ENCODE results near the gene PTPRK. TPM values are rescaled to one million over a fixed set of nuclear protein-coding genes. Genes with fewer than 3 reads are reported as not detected.

Gene PTPRK
- total and polyA plus RNA-seq, 2 of the 13 experiments (the other 11 are each of a cell fraction or from before 2014, with no cell fraction given): 43.6 to 98.3 TPM

DNA sequence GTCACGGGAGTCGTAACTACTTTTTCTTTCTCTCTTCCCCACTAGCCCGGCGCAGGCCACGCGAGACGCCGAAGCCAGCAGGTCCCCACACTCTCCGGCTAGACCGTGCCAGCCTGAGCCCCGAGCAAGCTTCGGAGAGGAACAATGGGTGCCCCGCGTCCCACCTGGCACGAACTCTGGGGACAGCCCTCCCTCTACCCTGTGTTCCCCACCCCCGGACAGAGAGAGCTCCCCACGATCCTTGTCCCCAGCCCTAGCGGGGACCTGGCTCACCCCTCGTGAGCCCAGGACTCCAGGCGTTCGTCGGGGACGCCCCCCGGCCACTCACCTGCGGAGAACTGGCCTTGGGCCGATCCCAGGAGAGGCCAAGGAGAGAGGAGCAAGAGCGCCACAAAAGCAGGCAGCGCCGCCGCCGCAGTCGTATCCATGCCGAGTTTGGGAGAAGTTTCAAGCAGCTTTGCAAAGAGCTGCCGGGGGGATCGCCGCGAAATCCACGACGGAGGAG, 416 bp downstream of the PTPRK start (continued):
- no peak for TF ChIP-seq ZNF547 (CRISPR knock-in tag; IDR thresholded peaks at IDR 0.05)
- peak; percentile 94; the same call in 1 of the 2 replicates for TF ChIP-seq KAT7 (CRISPR knock-in tag; IDR thresholded peaks at IDR 0.05; ENCODE audit: borderline replicate concordance)
- TF ChIP-seq, protein P1, sequence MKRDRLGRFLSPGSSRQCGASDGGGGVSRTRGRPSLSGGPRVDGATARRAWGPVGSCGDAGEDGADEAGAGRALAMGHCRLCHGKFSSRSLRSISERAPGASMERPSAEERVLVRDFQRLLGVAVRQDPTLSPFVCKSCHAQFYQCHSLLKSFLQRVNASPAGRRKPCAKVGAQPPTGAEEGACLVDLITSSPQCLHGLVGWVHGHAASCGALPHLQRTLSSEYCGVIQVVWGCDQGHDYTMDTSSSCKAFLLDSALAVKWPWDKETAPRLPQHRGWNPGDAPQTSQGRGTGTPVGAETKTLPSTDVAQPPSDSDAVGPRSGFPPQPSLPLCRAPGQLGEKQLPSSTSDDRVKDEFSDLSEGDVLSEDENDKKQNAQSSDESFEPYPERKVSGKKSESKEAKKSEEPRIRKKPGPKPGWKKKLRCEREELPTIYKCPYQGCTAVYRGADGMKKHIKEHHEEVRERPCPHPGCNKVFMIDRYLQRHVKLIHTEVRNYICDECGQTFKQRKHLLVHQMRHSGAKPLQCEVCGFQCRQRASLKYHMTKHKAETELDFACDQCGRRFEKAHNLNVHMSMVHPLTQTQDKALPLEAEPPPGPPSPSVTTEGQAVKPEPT (CRISPR knock-in tag; IDR thresholded peaks at IDR 0.05; ENCODE audit: low read depth): no peak
- peak; percentile 40 for TF ChIP-seq PTBP1 (IDR thresholded peaks at IDR 0.05; ENCODE audit: low read depth, low read length, poor library complexity, severe bottlenecking)
- TF ChIP-seq SIN3B (IDR thresholded peaks at IDR 0.05; ENCODE audit: low read length): no peak
- TF ChIP-seq, protein P2, sequence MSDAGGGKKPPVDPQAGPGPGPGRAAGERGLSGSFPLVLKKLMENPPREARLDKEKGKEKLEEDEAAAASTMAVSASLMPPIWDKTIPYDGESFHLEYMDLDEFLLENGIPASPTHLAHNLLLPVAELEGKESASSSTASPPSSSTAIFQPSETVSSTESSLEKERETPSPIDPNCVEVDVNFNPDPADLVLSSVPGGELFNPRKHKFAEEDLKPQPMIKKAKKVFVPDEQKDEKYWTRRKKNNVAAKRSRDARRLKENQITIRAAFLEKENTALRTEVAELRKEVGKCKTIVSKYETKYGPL (CRISPR knock-in tag; IDR thresholded peaks at IDR 0.05): no peak
- no peak for TF ChIP-seq SRSF1 (optimal IDR thresholded peaks at IDR 0.05; ENCODE audit: low read depth, low read length)
- TF ChIP-seq ZNF768 (CRISPR knock-in tag; IDR thresholded peaks at IDR 0.05): peak; percentile 51; the same call in 1 of the 2 replicates
- TF ChIP-seq, protein P3, sequence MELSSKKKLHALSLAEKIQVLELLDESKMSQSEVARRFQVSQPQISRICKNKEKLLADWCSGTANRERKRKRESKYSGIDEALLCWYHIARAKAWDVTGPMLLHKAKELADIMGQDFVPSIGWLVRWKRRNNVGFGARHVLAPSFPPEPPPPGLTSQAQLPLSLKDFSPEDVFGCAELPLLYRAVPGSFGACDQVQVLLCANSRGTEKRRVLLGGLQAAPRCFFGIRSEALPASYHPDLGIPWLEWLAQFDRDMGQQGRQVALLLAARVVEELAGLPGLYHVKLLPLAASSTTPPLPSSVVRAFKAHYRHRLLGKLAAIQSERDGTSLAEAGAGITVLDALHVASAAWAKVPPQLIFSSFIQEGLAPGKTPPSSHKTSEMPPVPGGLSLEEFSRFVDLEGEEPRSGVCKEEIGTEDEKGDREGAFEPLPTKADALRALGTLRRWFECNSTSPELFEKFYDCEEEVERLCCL (CRISPR knock-in tag; IDR thresholded peaks at IDR 0.05; ENCODE audit: borderline replicate concordance): no peak
- 0 out of 2 replicates have a peak, but pooled peaks have one; percentile 4 for TF ChIP-seq RFX5 (IDR thresholded peaks at IDR 0.05; ENCODE audit: low read depth, low read length)
- no peak for TF ChIP-seq NCOA1 (CRISPR knock-in tag; IDR thresholded peaks at IDR 0.05)
- TF ChIP-seq SIX4 (CRISPR knock-in tag; IDR thresholded peaks at IDR 0.05): no peak
- TF ChIP-seq, protein P4, sequence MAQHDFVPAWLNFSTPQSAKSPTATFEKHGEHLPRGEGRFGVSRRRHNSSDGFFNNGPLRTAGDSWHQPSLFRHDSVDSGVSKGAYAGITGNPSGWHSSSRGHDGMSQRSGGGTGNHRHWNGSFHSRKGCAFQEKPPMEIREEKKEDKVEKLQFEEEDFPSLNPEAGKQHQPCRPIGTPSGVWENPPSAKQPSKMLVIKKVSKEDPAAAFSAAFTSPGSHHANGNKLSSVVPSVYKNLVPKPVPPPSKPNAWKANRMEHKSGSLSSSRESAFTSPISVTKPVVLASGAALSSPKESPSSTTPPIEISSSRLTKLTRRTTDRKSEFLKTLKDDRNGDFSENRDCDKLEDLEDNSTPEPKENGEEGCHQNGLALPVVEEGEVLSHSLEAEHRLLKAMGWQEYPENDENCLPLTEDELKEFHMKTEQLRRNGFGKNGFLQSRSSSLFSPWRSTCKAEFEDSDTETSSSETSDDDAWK (CRISPR knock-in tag; IDR thresholded peaks at IDR 0.05): no peak
- no peak for TF ChIP-seq EHMT2 (IDR thresholded peaks at IDR 0.05; ENCODE audit: borderline replicate concordance, low read depth, low read length)
- TF ChIP-seq, protein P5, sequence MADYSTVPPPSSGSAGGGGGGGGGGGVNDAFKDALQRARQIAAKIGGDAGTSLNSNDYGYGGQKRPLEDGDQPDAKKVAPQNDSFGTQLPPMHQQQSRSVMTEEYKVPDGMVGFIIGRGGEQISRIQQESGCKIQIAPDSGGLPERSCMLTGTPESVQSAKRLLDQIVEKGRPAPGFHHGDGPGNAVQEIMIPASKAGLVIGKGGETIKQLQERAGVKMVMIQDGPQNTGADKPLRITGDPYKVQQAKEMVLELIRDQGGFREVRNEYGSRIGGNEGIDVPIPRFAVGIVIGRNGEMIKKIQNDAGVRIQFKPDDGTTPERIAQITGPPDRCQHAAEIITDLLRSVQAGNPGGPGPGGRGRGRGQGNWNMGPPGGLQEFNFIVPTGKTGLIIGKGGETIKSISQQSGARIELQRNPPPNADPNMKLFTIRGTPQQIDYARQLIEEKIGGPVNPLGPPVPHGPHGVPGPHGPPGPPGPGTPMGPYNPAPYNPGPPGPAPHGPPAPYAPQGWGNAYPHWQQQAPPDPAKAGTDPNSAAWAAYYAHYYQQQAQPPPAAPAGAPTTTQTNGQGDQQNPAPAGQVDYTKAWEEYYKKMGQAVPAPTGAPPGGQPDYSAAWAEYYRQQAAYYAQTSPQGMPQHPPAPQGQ (CRISPR knock-in tag; IDR thresholded peaks at IDR 0.05; ENCODE audit: borderline replicate concordance): peak; percentile 92; the same call in 1 of the 2 replicates
- TF ChIP-seq ZNF282 (IDR thresholded peaks at IDR 0.05; ENCODE audit: partially characterized antibody): no peak
- TF ChIP-seq ARNTL (CRISPR knock-in tag; IDR thresholded peaks at IDR 0.05): 0 out of 2 replicates have a peak, but pooled peaks have one; percentile 12
- no peak for TF ChIP-seq HNRNPK (IDR thresholded peaks at IDR 0.05; ENCODE audit: low read depth, low read length, poor library complexity, severe bottlenecking)
- TF ChIP-seq, protein P6, sequence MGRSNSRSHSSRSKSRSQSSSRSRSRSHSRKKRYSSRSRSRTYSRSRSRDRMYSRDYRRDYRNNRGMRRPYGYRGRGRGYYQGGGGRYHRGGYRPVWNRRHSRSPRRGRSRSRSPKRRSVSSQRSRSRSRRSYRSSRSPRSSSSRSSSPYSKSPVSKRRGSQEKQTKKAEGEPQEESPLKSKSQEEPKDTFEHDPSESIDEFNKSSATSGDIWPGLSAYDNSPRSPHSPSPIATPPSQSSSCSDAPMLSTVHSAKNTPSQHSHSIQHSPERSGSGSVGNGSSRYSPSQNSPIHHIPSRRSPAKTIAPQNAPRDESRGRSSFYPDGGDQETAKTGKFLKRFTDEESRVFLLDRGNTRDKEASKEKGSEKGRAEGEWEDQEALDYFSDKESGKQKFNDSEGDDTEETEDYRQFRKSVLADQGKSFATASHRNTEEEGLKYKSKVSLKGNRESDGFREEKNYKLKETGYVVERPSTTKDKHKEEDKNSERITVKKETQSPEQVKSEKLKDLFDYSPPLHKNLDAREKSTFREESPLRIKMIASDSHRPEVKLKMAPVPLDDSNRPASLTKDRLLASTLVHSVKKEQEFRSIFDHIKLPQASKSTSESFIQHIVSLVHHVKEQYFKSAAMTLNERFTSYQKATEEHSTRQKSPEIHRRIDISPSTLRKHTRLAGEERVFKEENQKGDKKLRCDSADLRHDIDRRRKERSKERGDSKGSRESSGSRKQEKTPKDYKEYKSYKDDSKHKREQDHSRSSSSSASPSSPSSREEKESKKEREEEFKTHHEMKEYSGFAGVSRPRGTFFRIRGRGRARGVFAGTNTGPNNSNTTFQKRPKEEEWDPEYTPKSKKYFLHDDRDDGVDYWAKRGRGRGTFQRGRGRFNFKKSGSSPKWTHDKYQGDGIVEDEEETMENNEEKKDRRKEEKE (IDR thresholded peaks at IDR 0.05): no peak
- no peak for TF ChIP-seq HNF4A (CRISPR knock-in tag; IDR thresholded peaks at IDR 0.05)

Data from HepG2 (cell line).